Measurements from ENCODE around the gene PCDHB5. TPM values are rescaled to one million over a fixed set of nuclear protein-coding genes. Genes with fewer than 3 reads are reported as not detected.
A peak's percentile ranks its signal among the peaks of the same experiment; 100 is the strongest.
"Not testable (repeated sequence)": the region's sequence is repeated elsewhere in the genome, so short reads cannot be mapped to it uniquely, and the experiment has no call there.

PCDHB5 gene
- total and polyA plus RNA-seq, 8 donors = 2.5 to 13.9 (median 11.0) TPM

GRCh38 chr5:141121563-141121962 is 13.4 kb upstream of the PCDHB5 start, which contains the start of gene PCDHB4:
PCDHB4 (plus strand) TSS chr5:141121818; CDS start chr5:141121999, 181 bp downstream.
- Histone ChIP-seq H3K27ac (no peak within 1 kb of the TSS), H3K36me3 (no peaks in the 10 kb centered on the region), H3K4me1 (no peaks in the 10 kb centered on the region), H3K9me3 (peaks cover 0 to 42% of the 10 kb centered on the region in 2 donors), H3K27me3 (peaks cover 0 to 38% of the 10 kb centered on the region in 2 donors), H3K4me3 (peak within 1 kb of the TSS in 1 of 2 donors; percentile 11)
- intact Hi-C loops (cut with DNase I) = no loop called here
- TF ChIP-seq CTCF (IDR thresholded peaks at IDR 0.05) = no peak
- DNase-seq = peak in 1 of 4 donors; percentile 36
- no peak for ATAC-seq

DNA sequence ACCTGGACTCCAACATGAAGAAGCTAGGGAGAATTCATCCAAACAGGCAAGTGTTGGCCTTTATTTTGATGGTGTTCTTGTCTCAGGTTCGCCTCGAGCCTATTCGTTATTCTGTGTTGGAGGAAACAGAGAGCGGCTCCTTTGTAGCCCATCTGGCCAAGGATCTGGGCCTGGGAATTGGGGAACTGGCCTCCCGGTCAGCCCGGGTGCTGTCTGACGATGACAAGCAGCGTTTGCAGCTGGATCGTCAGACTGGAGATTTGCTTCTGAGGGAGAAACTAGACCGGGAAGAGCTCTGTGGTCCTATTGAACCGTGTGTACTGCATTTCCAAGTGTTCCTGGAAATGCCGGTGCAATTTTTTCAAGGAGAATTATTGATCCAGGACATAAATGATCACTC is 13.0 kb upstream of the PCDHB5 start:
- Histone ChIP-seq H3K27ac (no peak overlapping the region), H3K36me3 (no peaks in the 10 kb centered on the region), H3K4me1 (no peaks in the 10 kb centered on the region), H3K27me3 (peaks cover 0 to 38% of the 10 kb centered on the region in 2 donors), H3K4me3 (peak overlapping the region in 1 of 2 donors; percentile 11), H3K9me3 (peaks cover 0 to 38% of the 10 kb centered on the region in 2 donors)
- intact Hi-C loops (cut with DNase I) = no loop called here
- no peak for TF ChIP-seq CTCF (IDR thresholded peaks at IDR 0.05)
- ATAC-seq (no peak), DNase-seq (no peak)

DNA sequence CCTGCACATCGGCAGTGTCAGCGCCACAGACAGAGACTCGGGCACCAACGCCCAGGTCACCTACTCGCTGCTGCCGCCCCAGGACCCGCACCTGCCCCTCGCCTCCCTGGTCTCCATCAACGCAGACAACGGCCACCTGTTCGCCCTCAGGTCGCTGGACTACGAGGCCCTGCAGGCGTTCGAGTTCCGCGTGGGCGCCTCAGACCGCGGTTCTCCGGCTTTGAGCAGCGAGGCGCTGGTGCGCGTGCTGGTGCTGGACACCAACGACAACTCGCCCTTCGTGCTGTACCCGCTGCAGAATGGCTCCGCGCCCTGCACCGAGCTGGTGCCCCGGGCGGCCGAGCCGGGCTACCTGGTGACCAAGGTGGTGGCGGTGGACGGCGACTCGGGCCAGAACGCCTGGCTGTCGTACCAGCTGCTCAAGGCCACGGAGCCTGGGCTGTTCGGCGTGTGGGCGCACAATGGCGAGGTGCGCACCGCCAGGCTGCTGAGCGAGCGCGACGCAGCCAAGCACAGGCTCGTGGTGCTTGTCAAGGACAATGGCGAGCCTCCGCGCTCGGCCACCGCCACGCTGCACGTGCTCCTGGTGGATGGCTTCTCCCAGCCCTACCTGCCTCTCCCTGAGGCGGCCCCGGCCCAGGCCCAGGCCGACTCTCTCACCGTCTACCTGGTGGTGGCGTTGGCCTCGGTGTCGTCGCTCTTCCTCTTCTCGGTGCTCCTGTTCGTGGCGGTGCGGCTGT is 11.4 kb upstream of the PCDHB5 start:
- DNase-seq = peak in 1 of 4 donors; percentile 62
- ATAC-seq; H3K36me3 ChIP-seq; H3K27ac ChIP-seq; H3K4me3 ChIP-seq; H3K4me1 ChIP-seq; intact Hi-C loops (cut with DNase I): not testable (repeated sequence)
- Histone ChIP-seq H3K9me3 (peaks cover 0 to 30% of the 10 kb centered on the region in 2 donors), H3K27me3 (peaks cover 0 to 38% of the 10 kb centered on the region in 2 donors)

- Histone ChIP-seq H3K4me3 (no peak overlapping the region), H3K27me3 (peaks cover 0 to 20% of the 10 kb centered on the region in 2 donors), H3K36me3 (no peaks in the 10 kb centered on the region), H3K9me3 (peaks cover 0 to 38% of the 10 kb centered on the region in 2 donors), H3K4me1 (no peaks in the 10 kb centered on the region), H3K27ac (no peak overlapping the region)
- ATAC-seq (no peak), DNase-seq (no peak)
- no peak for TF ChIP-seq CTCF (IDR thresholded peaks at IDR 0.05)
- intact Hi-C loops (cut with DNase I) = no loop called here
Measured at GRCh38 chr5:141127305-141127704, 7.7 kb upstream of the PCDHB5 start.

GRCh38 chr5:141135718-141136266 is 786 bp downstream of the PCDHB5 start:
- Histone ChIP-seq H3K4me1 (no peaks in the 10 kb centered on the region), H3K27me3 (peaks cover 0 to 11% of the 10 kb centered on the region in 2 donors), H3K27ac (no peak overlapping the region), H3K4me3 (peak overlapping the region; percentile 12 to 19), H3K9me3 (peaks cover 0 to 82% of the 10 kb centered on the region in 2 donors), H3K36me3 (no peaks in the 10 kb centered on the region)
- intact Hi-C loops (cut with DNase I) = no loop called here
- TF ChIP-seq CTCF (IDR thresholded peaks at IDR 0.05) = no peak
- ATAC-seq (no peak), DNase-seq (no peak)

DNA sequence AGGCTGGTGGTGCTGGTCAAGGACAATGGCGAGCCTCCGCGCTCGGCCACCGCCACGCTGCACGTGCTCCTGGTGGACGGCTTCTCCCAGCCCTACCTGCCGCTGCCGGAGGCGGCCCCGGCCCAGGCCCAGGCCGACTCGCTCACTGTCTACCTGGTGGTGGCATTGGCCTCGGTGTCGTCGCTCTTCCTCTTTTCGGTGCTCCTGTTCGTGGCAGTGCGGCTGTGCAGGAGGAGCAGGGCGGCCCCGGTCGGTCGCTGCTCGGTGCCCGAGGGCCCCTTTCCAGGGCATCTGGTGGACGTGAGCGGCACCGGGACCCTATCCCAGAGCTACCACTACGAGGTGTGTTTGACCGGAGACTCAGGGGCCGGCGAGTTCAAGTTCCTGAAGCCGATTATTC is 2.3 kb downstream of the PCDHB5 start:
- H3K4me1 ChIP-seq; ATAC-seq; intact Hi-C loops (cut with DNase I); H3K27ac ChIP-seq; H3K4me3 ChIP-seq; H3K36me3 ChIP-seq; DNase-seq: not testable (repeated sequence)
- Histone ChIP-seq H3K9me3 (peaks cover 0 to 81% of the 10 kb centered on the region in 2 donors), H3K27me3 (peaks cover 0 to 15% of the 10 kb centered on the region in 2 donors)

All from left lung (tissue), 10 donors.